GM23338 (cell line): ENCODE data around the gene WDR37.

Experiments
- CREB1 ChIP-seq: fragments of 250-450 bp; sonication (Bioruptor Pico); IDR thresholded peaks from 2 replicates; pipeline ENCODE4 v1.5.0; 2020; ENCODE audit warnings: low read depth, mild to moderate bottlenecking, moderate library complexity
- CTCF ChIP-seq, 2 experiments: fragments of 200-600 bp in 1 of 2; sonication (generic) in 1 of 2; conservative IDR thresholded peaks; 2 replicates each; pipeline versions ENCODE4 v1.5.1 to v1.6.1; 2016 to 2017; ENCODE audit warnings: antibody characterized with exemption in 2 of 2, low read depth in 2 of 2, mild to moderate bottlenecking in 2 of 2, moderate library complexity in 1 of 2
- ETS1 ChIP-seq: IDR thresholded peaks from 2 replicates; pipeline ENCODE4 v1.6.1; 2016; ENCODE audit warnings: antibody characterized with exemption
- EZH2 ChIP-seq: fragments of 200-600 bp; sonication (generic); IDR thresholded peaks from one replicate; pipeline ENCODE4 v1.8.0; 2017; ENCODE audit warnings: antibody characterized with exemption, mild to moderate bottlenecking, low read depth; ENCODE audit not compliant: unreplicated experiment
- EZH2phosphoT487 ChIP-seq: fragments of 200-600 bp; sonication (generic); IDR thresholded peaks from one replicate; pipeline ENCODE4 v1.8.1; 2018; ENCODE audit warnings: antibody characterized with exemption; ENCODE audit not compliant: unreplicated experiment
- JUNB ChIP-seq: IDR thresholded peaks from one replicate; pipeline ENCODE4 v1.6.1; 2016; ENCODE audit warnings: antibody characterized with exemption; ENCODE audit not compliant: unreplicated experiment
- NANOG ChIP-seq: IDR thresholded peaks from 2 replicates; pipeline ENCODE4 v1.6.1; 2016; ENCODE audit warnings: antibody characterized with exemption, borderline replicate concordance
- POLR2AphosphoS5 ChIP-seq: IDR thresholded peaks from 2 replicates; pipeline ENCODE4 v1.6.1; 2016; ENCODE audit warnings: antibody characterized with exemption, low read depth
- REST ChIP-seq: IDR thresholded peaks from one replicate; pipeline ENCODE4 v1.6.1; 2018; ENCODE audit warnings: antibody characterized with exemption; ENCODE audit not compliant: unreplicated experiment
- STAT1 ChIP-seq: IDR thresholded peaks from one replicate; pipeline ENCODE4 v1.6.1; 2016; ENCODE audit warnings: antibody characterized with exemption; ENCODE audit not compliant: unreplicated experiment
- ZNF114 ChIP-seq: fragments of 250-450 bp; sonication (Bioruptor Pico); IDR thresholded peaks from 2 replicates; pipeline ENCODE4 v1.5.0; 2020; ENCODE audit warnings: mild to moderate bottlenecking, moderate library complexity
- ZNF331 ChIP-seq: fragments of 250-450 bp; sonication (Bioruptor Pico); IDR thresholded peaks from 2 replicates; pipeline ENCODE4 v1.5.0; 2020; ENCODE audit warnings: low read depth, mild to moderate bottlenecking, moderate library complexity
- ZNF462 ChIP-seq: fragments of 250-450 bp; sonication (Bioruptor Pico); IDR thresholded peaks from 2 replicates; pipeline ENCODE4 v1.5.0; 2020; ENCODE audit warnings: mild to moderate bottlenecking, moderate library complexity

GRCh38 chr10:1151076-1152033, 95.2 kb downstream of the WDR37 start:
- TF ChIP-seq EZH2phosphoT487 (no peak), JUNB (no peak), CTCF (conservative IDR thresholded peaks at IDR 0.05; ENCODE audit: low read depth in 2 of 2) (no peak), EZH2 (no peak), POLR2AphosphoS5 (no peak), ZNF331 (CRISPR knock-in tag) (no peak), ETS1 (no peak), REST (no peak), NANOG (no peak), CREB1 (no peak), STAT1 (no peak), ZNF462 (no peak), ZNF114 (CRISPR knock-in tag) (no peak)
